Measurements from ENCODE around the gene GOLGA7B.
"Not testable (repeated sequence)": the region's sequence is repeated elsewhere in the genome, so short reads cannot be mapped to it uniquely, and the experiment has no call there.

GOLGA7B gene

GRCh38 chr10:97836446-97836845 lies 13.2 kb upstream of the GOLGA7B start:
- no peak for DNase-seq

DNA sequence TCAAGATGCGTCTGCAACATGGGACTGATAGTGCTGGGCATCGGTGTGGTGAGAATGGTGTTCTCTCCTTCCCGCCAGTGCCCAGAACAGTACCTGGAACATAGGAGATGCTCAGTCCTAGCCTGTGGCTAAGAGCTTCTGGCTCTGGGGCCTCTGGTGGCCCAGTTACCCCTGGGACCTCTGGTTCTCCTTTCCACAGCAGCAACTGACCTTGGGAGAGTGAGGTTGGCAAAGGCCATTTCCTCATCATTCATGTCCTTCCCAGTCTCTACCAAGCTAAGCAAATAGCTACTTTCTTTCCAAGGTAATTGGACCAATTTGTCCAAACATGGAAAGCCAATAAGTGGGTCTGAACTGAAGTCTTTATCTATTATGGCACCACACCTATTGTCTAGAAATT lies 11.6 kb upstream of the GOLGA7B start:
- no peak for DNase-seq

DNA sequence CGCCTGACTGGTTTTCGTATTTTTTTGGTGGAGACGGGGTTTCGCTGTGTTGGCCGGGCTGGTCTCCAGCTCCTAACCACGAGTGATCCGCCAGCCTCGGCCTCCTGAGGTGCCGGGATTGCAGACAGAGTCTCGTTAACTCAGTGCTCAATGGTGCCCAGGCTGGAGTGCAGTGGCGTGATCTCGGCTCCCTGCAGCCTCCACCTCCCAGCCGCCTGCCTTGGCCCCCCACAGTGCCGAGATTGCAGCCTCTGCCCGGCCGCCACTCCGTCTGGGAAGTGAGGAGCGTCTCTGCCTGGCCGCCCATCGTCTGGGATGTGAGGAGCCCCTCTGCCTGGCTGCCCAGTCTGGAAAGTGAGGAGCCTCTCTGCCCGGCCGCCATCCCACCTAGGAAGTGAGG lies 8.5 kb upstream of the GOLGA7B start:
- DNase-seq, result not testable (repeated sequence)

DNA sequence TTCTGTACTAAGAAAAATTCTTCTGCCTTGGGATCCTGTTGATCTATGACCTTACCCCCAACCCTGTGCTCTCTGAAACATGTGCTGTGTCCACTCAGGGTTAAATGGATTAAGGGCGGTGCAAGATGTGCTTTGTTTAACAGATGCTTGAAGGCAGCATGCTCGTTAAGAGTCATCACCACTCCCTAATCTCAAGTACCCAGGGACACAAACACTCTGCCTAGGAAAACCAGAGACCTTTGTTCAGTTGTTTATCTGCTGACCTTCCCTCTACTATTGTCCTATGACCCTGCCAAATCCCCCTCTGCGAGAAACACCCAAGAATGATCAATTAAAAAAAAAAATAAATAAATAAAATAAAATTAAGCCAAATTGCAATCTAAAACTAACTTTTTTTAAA lies 7.5 kb upstream of the GOLGA7B start:
- DNase-seq, result not testable (repeated sequence)

DNA sequence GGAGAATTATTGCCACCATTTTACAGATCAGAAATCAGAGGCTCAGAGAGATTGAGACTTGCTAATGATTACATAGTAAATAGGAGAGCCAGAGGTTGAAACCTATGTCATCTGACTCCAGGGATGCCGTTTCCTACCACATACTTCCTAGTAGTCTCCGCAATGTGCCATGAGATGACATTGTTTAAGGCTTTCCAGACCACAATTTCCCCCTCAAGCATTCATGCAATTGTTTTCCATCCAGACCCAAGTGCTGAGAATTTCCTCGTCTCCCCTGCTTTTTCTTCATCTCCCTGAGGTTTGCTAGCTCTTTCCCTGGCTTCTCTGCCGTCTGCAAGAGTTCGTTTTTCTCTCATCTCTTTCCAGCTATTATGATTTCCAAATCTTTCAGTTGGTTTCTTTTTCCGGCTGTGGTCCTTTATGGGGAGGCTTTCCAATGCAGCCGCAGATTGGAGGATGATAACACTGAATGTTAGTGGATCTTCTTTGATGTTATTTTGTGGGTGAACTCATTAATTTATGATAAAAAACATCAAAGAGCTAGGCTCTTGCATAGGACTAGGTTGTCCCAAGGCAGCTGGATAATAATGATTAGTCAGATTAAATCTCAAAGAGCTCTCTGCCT lies 6.9 kb upstream of the GOLGA7B start:
- no peak for DNase-seq

DNA sequence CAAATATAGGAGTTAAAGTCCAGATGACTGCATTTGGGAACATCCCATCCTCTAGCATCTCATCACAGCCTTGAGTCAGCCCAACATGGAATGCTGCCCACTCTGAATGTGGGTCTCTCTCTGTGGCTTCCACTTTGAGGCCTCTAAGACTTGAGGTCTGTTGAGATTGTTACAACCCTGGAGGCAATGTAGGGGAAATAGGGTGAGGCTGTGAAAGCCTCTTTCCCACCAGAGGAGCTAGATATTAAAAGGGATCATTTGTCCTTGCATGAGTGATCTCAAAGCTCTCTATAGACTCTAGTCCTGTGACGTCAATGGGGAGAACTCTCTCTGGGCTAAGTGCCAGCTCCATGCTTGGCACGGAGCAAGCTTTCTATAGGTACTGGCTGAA lies 6.4 kb upstream of the GOLGA7B start:
- DNase-seq, result no peak

- not testable (repeated sequence) for DNase-seq
Observed at GRCh38 chr10:97843972-97844371, 5.7 kb upstream of the GOLGA7B start.

- no peak for DNase-seq
Observed at GRCh38 chr10:97844678-97845077, 5.0 kb upstream of the GOLGA7B start.

GRCh38 chr10:97849103-97849686 lies 448 bp upstream of the GOLGA7B start:
- no peak for DNase-seq

DNA sequence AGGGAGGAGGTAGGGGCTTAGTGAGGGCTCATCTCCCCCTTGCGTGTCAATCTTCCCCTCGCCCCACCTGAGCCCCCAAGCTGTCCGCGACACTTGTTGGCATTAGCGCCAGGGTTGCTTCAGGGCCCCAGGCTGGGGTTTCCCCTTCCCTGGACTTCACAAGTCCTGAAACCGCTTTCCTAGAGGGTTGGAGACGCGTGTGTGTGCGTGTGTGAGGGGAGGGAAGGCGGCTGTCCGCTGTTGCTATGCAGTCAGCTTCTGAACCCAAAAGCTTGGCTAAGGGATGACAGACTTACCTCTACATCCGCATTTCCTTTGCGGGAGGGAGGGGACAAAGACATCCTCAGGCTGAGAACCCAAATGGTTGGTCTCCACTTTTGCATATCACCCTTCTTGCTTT lies 803 bp downstream of the GOLGA7B start:
- no peak for DNase-seq

GRCh38 chr10:97851341-97852001 lies 1.8 kb downstream of the GOLGA7B start:
- DNase-seq, result peak; percentile 88

DNA sequence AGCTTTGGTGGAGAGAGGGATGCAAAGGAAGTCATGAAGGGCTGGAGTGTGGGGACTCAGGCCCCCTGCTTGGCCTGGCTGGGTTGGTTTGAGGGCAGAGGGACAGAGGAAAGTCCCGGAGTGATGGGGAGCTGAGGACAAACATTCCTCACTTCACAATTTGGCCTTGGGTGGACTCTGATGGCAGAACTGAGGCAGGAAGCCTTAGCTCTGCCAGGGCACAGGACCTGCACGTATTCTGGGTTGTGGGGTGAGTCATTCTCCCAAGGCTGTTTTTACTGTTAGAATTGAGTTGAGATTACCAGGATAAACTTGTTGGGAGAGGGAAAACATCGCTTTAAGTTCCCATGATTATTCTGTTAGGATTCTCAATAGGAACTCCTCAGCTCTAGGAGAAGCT lies 2.6 kb downstream of the GOLGA7B start:
- DNase-seq, result no peak

GRCh38 chr10:97852840-97853405 lies 3.3 kb downstream of the GOLGA7B start:
- no peak for DNase-seq

DNA sequence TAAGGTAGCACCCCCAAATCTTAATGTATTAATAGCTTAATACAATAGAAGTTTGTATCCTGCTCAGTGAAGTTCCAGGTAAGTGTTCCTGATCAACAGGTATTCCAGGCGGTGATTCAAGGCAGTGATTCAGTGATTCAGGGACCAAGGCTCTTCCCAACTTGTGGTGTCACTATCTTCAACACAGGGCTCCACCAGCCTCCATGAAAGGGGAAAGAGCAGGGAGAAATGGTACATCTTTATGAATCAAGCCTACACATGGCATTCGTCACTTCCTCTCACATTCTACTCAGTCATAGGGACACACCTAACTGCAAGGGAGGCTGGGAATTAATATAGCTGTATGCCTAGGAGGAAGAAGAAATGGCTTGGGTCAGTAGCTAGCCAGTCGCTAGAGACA lies 5.1 kb downstream of the GOLGA7B start:
- DNase-seq, result no peak

DNA sequence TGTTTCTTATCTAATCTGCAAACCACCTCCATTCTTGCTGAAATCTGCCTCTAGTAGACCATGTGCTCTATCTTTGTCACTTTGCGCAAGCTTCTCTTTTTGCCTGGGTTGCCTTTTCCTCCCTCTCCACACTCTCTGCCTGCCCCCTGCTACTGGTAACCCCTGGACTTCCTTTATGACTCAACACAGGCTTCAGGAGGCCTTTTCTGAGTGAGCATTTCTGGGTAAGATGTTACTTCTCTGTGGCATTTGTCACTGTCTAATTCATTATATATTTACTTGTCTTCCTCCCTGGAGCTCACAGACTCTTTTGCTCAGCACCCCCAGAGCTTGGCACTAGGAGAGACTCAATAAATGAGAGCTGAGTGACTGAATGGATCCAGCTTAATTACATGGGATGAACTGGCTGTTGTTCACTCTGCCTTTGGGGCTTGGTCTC lies 8.4 kb downstream of the GOLGA7B start:
- DNase-seq, result no peak

- DNase-seq, result peak; percentile 69
Observed at GRCh38 chr10:97861097-97861750, 11.6 kb downstream of the GOLGA7B start.

- no peak for DNase-seq
Observed at GRCh38 chr10:97861924-97862323, 12.3 kb downstream of the GOLGA7B start.

- DNase-seq, result no peak
Observed at GRCh38 chr10:97863808-97864207, 14.2 kb downstream of the GOLGA7B start.

- DNase-seq, result no peak
Observed at GRCh38 chr10:97865488-97865887, 15.8 kb downstream of the GOLGA7B start.

GRCh38 chr10:97866524-97867219 lies 17.0 kb downstream of the GOLGA7B start:
- DNase-seq, result no peak

GRCh38 chr10:97867220-97867800 lies 17.7 kb downstream of the GOLGA7B start:
- no peak for DNase-seq

DNA sequence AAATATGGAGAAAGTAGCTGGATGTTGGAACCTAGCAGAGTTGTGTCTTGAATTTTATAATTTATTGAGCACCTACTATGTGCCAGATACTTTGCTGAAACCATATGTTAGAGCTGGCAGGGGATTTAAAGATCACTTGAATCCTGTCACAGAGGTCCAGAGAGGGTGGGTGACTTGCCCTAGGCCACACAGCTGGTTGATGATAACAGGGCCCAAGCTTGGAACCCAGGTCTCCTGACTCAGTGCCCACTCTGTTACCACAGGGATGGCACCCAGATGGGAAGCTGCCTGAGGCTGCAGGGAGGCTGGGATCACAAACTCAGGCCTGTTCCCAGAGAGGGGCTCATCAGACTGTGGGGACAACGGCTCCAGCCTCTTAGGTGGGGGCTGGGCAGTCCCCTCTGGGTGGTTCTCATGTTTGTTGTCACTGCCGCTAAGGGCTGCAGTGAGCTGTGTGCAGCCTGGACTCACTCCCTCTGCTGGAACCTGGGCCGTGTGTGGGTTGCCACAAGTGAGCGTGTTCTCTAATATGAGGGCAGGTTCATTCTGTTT lies 18.6 kb downstream of the GOLGA7B start:
- DNase-seq, result no peak
